CD14-positive monocyte (primary cell): ENCODE results near the gene TBX2. TPM values are rescaled to one million over a fixed set of nuclear protein-coding genes. Genes with fewer than 3 reads are reported as not detected.

Experiments
- DNase-seq, 3 donors: peaks; one replicate each; pipeline ENCODE4 v3.0.0-alpha.2; 2011 to 2022
- H2AFZ ChIP-seq: 2 replicates; pipeline ENCODE4 v1.6.0; 2012; ENCODE audit warnings: mild to moderate bottlenecking, low read depth, low read length, inconsistent platforms; ENCODE audit not compliant: insufficient read depth, poor library complexity, severe bottlenecking
- H3K27ac ChIP-seq, 2 donors: 1 replicate in 1 of 2; 2 replicates in 1 of 2; pipeline ENCODE4 v1.5.1; 2012 to 2013; ENCODE audit warnings: low read length in 2 of 2, control low read depth in 1 of 2, inconsistent platforms in 1 of 2, low read depth in 1 of 2, mild to moderate bottlenecking in 1 of 2
- H3K27me3 ChIP-seq, 2 donors: one replicate each; pipeline versions ENCODE4 v1.6.0 to v1.6.1; 2011 to 2013; ENCODE audit warnings: low read length in 2 of 2; ENCODE audit not compliant: control insufficient read depth in 2 of 2, insufficient read depth in 2 of 2
- H3K36me3 ChIP-seq, 2 donors: replicated peaks in 1 of 2; 1 replicate in 1 of 2; 2 replicates in 1 of 2; pipeline versions ENCODE4 v1.5.1 to v1.6.1; 2012 to 2013; ENCODE audit warnings: low read length in 2 of 2, control low read depth in 1 of 2, inconsistent platforms in 1 of 2, mild to moderate bottlenecking in 1 of 2; ENCODE audit not compliant: insufficient read depth in 2 of 2, control insufficient read depth in 1 of 2
- H3K4me1 ChIP-seq, 2 donors: 1 replicate in 1 of 2; 2 replicates in 1 of 2; pipeline versions ENCODE4 v1.5.1 to v1.6.1; 2012 to 2013; ENCODE audit warnings: low read length in 2 of 2, control low read depth in 1 of 2, inconsistent platforms in 1 of 2, mild to moderate bottlenecking in 1 of 2, moderate library complexity in 1 of 2; ENCODE audit not compliant: insufficient read depth in 2 of 2, control insufficient read depth in 1 of 2
- H3K4me2 ChIP-seq: replicated peaks from 2 replicates; pipeline ENCODE3; 2012; ENCODE audit warnings: low read length, moderate library complexity, mild to moderate bottlenecking; ENCODE audit not compliant: poor library complexity, severe bottlenecking; ENCODE audit errors: extremely low read depth
- H3K4me3 ChIP-seq, 3 experiments: fragments of 200-600 bp in 1 of 3; sonication (generic) in 1 of 3; replicated peaks in 1 of 3; 1 replicate in 2 of 3; 2 replicates in 1 of 3; pipeline ENCODE4 v1.5.1; 2011 to 2013; ENCODE audit warnings: low read length in 3 of 3, mild to moderate bottlenecking in 3 of 3, control low read depth in 2 of 3, low read depth in 2 of 3, inconsistent platforms in 1 of 3, moderate library complexity in 1 of 3
- H3K79me2 ChIP-seq: 2 replicates; pipeline ENCODE4 v1.6.0; 2012; ENCODE audit warnings: mild to moderate bottlenecking, control low read depth, inconsistent platforms, low read length, moderate library complexity; ENCODE audit not compliant: insufficient read depth
- H3K9ac ChIP-seq: 2 replicates; pipeline ENCODE4 v1.6.0; 2017; ENCODE audit warnings: low read length, mild to moderate bottlenecking; ENCODE audit not compliant: insufficient read depth, poor library complexity, severe bottlenecking
- H3K9me3 ChIP-seq, 2 donors: replicated peaks in 1 of 2; 1 replicate in 1 of 2; 2 replicates in 1 of 2; pipeline versions ENCODE4 v1.5.1 to v1.6.1; 2012 to 2013; ENCODE audit warnings: low read length in 2 of 2, control low read depth in 1 of 2; ENCODE audit not compliant: control insufficient read depth in 1 of 2, insufficient read depth in 1 of 2
- H4K20me1 ChIP-seq: 2 replicates; pipeline ENCODE4 v1.6.0; 2012; ENCODE audit warnings: mild to moderate bottlenecking, low read length, control low read depth, moderate library complexity; ENCODE audit not compliant: insufficient read depth
- H3K27ac Mint-ChIP-seq, 7 donors: one replicate each; pipeline ENCODE4 v1.8.0; 2020; ENCODE audit warnings: mild to moderate bottlenecking in 7 of 7, mixed read lengths in 7 of 7, moderate library complexity in 6 of 7, inconsistent platforms in 2 of 7
- H3K27me3 Mint-ChIP-seq, 3 donors: one replicate each; pipeline ENCODE4 v1.8.0; 2021 to 2022; ENCODE audit warnings: low read depth in 3 of 3, mild to moderate bottlenecking in 3 of 3, mixed read lengths in 3 of 3, moderate library complexity in 3 of 3, inconsistent platforms in 1 of 3
- H3K36me3 Mint-ChIP-seq, 2 donors: one replicate each; pipeline ENCODE4 v1.8.0; 2020; ENCODE audit warnings: mixed read lengths in 2 of 2, inconsistent platforms in 1 of 2, mild to moderate bottlenecking in 1 of 2
- H3K4me1 Mint-ChIP-seq: one replicate; pipeline ENCODE4 v1.8.0; 2020; ENCODE audit warnings: mild to moderate bottlenecking, mixed read lengths
- H3K4me3 Mint-ChIP-seq, 2 donors: one replicate each; pipeline ENCODE4 v1.8.0; 2020; ENCODE audit warnings: mild to moderate bottlenecking in 2 of 2, mixed read lengths in 2 of 2, moderate library complexity in 1 of 2
- H3K9me3 Mint-ChIP-seq, 7 donors: one replicate each; pipeline ENCODE4 v1.8.0; 2020 to 2022; ENCODE audit warnings: mixed read lengths in 7 of 7, mild to moderate bottlenecking in 6 of 7, moderate library complexity in 6 of 7, inconsistent platforms in 2 of 7
- CTCF ChIP-seq: fragments of 200-600 bp; IDR thresholded peaks from one replicate; pipeline ENCODE4 v1.8.0; 2022; ENCODE audit warnings: antibody characterized with exemption, mild to moderate bottlenecking
- WGBS: methylation state at CpG from one replicate; pipeline ENCODE4 v1.1.5; 2013; ENCODE audit warnings: missing lambda C conversion rate; ENCODE audit not compliant: insufficient coverage; 5-methylcytosine and 5-hydroxymethylcytosine counted together
- intact Hi-C, 2 donors: fragments of 100-400 bp; cut with micrococcal nuclease; formaldehyde crosslinking; loops; one replicate each; pipeline versions ENCODE4 v1.15.0 to v1.15.1; 2023
- polyA plus RNA-seq, 3 donors: library from polyadenylated mRNA; depleted of rRNA in 1 of 3; unstranded in 2 of 3; stranded (reverse) in 1 of 3; fragments of 300-500 nt in 2 of 3; fragments of >200 nt in 1 of 3; fragmentation: Illumina TruSeq in 2 of 3; gene quantifications; 1 replicate in 2 of 3; 2 replicates in 1 of 3; pipeline ENCODE4 v1.2.3, GENCODE V29; 2012 to 2021

The TBX2 gene
- polyA plus RNA-seq, 3 donors = 0.03 TPM; not detected in 2

- H4K20me1 ChIP-seq = no peaks in the 10 kb centered on the region
- H3K36me3 Mint-ChIP-seq = peaks cover 0 to 10% of the 10 kb centered on the region in 2 donors
- H3K4me3 Mint-ChIP-seq = no peak overlapping the region
- H3K9me3 Mint-ChIP-seq = peaks cover 0 to 11% (median 2%) of the 10 kb centered on the region in 7 donors
- no peak overlapping the region for H3K27ac ChIP-seq
- intact Hi-C loops = loop anchor here (5.0 to 10.0 kb wide), 4 partner anchors 387 to 669 kb away; no protein-coding TSS in a partner anchor
- peaks cover 11 to 31% of the 10 kb centered on the region in 2 donors for H3K27me3 ChIP-seq
- no peak overlapping the region for H3K4me3 ChIP-seq
- peaks cover 35 to 64% (median 39%) of the 10 kb centered on the region in 3 donors for H3K27me3 Mint-ChIP-seq
- H3K27ac Mint-ChIP-seq = no peak overlapping the region
- H3K4me1 ChIP-seq = peaks cover 0 to 3% of the 10 kb centered on the region in 2 donors
- no peak for TF ChIP-seq CTCF
- no peak for DNase-seq
- peaks cover 5% of the 10 kb centered on the region for H3K4me1 Mint-ChIP-seq
- H3K36me3 ChIP-seq = no peaks in the 10 kb centered on the region
- WGBS = 99% methylated on average over 10 of the region's 19 CpGs
- H3K79me2 ChIP-seq = no peaks in the 10 kb centered on the region
- no peak overlapping the region for H3K9ac ChIP-seq
- no peak overlapping the region for H2AFZ ChIP-seq
- H3K4me2 ChIP-seq = no peak overlapping the region
- peaks cover 0 to 3% of the 10 kb centered on the region in 2 donors for H3K9me3 ChIP-seq
Observed at GRCh38 chr17:61391595-61392291, 7.9 kb upstream of the TBX2 start.

DNA sequence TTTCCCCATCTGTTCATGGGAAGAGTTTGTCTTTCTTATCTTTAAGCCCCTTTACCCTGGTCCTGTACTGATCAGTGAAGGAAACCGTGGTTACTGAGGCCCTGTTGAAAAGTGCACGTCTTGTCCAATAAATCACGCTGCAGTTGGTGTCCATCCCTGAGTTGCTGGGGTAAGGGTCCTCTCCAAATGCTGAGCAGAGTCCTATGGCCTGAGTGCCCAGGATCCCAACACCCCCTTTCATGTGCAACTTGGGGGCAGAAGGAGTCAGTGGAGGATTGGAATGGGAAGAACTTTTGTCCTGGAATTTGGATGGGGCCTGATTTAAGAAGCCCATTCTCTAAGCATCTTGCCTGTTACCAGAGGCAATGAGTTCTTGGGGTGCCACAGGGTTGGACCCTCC lies 7.0 kb upstream of the TBX2 start:
- no peak overlapping the region for H3K4me3 ChIP-seq
- H3K9ac ChIP-seq = no peak overlapping the region
- no peak for DNase-seq
- no peaks in the 10 kb centered on the region for H3K79me2 ChIP-seq
- no peaks in the 10 kb centered on the region for H4K20me1 ChIP-seq
- intact Hi-C loops = loop anchor here (5.0 to 10.0 kb wide), 4 partner anchors 388 to 670 kb away; no protein-coding TSS in a partner anchor
- peaks cover 0 to 12% of the 10 kb centered on the region in 2 donors for H3K4me1 ChIP-seq
- Mint-ChIP-seq H3K27ac (no peak overlapping the region), H3K36me3 (peaks cover 0 to 10% of the 10 kb centered on the region in 2 donors), H3K27me3 (peaks cover 39 to 71% (median 44%) of the 10 kb centered on the region in 3 donors), H3K4me3 (no peak overlapping the region), H3K4me1 (peaks cover 5% of the 10 kb centered on the region), H3K9me3 (peaks cover 0 to 11% (median 2%) of the 10 kb centered on the region in 7 donors)
- no peak overlapping the region for H3K4me2 ChIP-seq
- H3K36me3 ChIP-seq = no peaks in the 10 kb centered on the region
- TF ChIP-seq CTCF = no peak
- H3K9me3 ChIP-seq = peaks cover 0 to 4% of the 10 kb centered on the region in 2 donors
- no peak overlapping the region for H2AFZ ChIP-seq
- H3K27me3 ChIP-seq = peaks cover 15 to 36% of the 10 kb centered on the region in 2 donors
- H3K27ac ChIP-seq = no peak overlapping the region
- WGBS = 75% methylated on average over 2 of the region's 3 CpGs
